CD14-positive monocyte (primary cell): Measurements from ENCODE around the gene WDR33. TPM values are rescaled to one million over a fixed set of nuclear protein-coding genes. Genes with fewer than 3 reads are reported as not detected.
A peak's percentile ranks its signal among the peaks of the same experiment; 100 is the strongest.

Experiments
- DNase-seq, 3 donors: peaks; one replicate each; pipeline ENCODE4 v3.0.0-alpha.2; 2011 to 2022
- H2AFZ ChIP-seq: 2 replicates; pipeline ENCODE4 v1.6.0; 2012; ENCODE audit warnings: mild to moderate bottlenecking, low read depth, low read length, inconsistent platforms; ENCODE audit not compliant: insufficient read depth, poor library complexity, severe bottlenecking
- H3K27ac ChIP-seq, 2 donors: 1 replicate in 1 of 2; 2 replicates in 1 of 2; pipeline ENCODE4 v1.5.1; 2012 to 2013; ENCODE audit warnings: low read length in 2 of 2, control low read depth in 1 of 2, inconsistent platforms in 1 of 2, low read depth in 1 of 2, mild to moderate bottlenecking in 1 of 2
- H3K27me3 ChIP-seq, 2 donors: one replicate each; pipeline versions ENCODE4 v1.6.0 to v1.6.1; 2011 to 2013; ENCODE audit warnings: low read length in 2 of 2; ENCODE audit not compliant: control insufficient read depth in 2 of 2, insufficient read depth in 2 of 2
- H3K36me3 ChIP-seq, 2 donors: replicated peaks in 1 of 2; 1 replicate in 1 of 2; 2 replicates in 1 of 2; pipeline versions ENCODE4 v1.5.1 to v1.6.1; 2012 to 2013; ENCODE audit warnings: low read length in 2 of 2, control low read depth in 1 of 2, inconsistent platforms in 1 of 2, mild to moderate bottlenecking in 1 of 2; ENCODE audit not compliant: insufficient read depth in 2 of 2, control insufficient read depth in 1 of 2
- H3K4me1 ChIP-seq, 2 donors: 1 replicate in 1 of 2; 2 replicates in 1 of 2; pipeline versions ENCODE4 v1.5.1 to v1.6.1; 2012 to 2013; ENCODE audit warnings: low read length in 2 of 2, control low read depth in 1 of 2, inconsistent platforms in 1 of 2, mild to moderate bottlenecking in 1 of 2, moderate library complexity in 1 of 2; ENCODE audit not compliant: insufficient read depth in 2 of 2, control insufficient read depth in 1 of 2
- H3K4me2 ChIP-seq: replicated peaks from 2 replicates; pipeline ENCODE3; 2012; ENCODE audit warnings: low read length, moderate library complexity, mild to moderate bottlenecking; ENCODE audit not compliant: poor library complexity, severe bottlenecking; ENCODE audit errors: extremely low read depth
- H3K4me3 ChIP-seq, 3 experiments: fragments of 200-600 bp in 1 of 3; sonication (generic) in 1 of 3; replicated peaks in 1 of 3; 1 replicate in 2 of 3; 2 replicates in 1 of 3; pipeline ENCODE4 v1.5.1; 2011 to 2013; ENCODE audit warnings: low read length in 3 of 3, mild to moderate bottlenecking in 3 of 3, control low read depth in 2 of 3, low read depth in 2 of 3, inconsistent platforms in 1 of 3, moderate library complexity in 1 of 3
- H3K79me2 ChIP-seq: 2 replicates; pipeline ENCODE4 v1.6.0; 2012; ENCODE audit warnings: mild to moderate bottlenecking, control low read depth, inconsistent platforms, low read length, moderate library complexity; ENCODE audit not compliant: insufficient read depth
- H3K9ac ChIP-seq: 2 replicates; pipeline ENCODE4 v1.6.0; 2017; ENCODE audit warnings: low read length, mild to moderate bottlenecking; ENCODE audit not compliant: insufficient read depth, poor library complexity, severe bottlenecking
- H3K9me3 ChIP-seq, 2 donors: replicated peaks in 1 of 2; 1 replicate in 1 of 2; 2 replicates in 1 of 2; pipeline versions ENCODE4 v1.5.1 to v1.6.1; 2012 to 2013; ENCODE audit warnings: low read length in 2 of 2, control low read depth in 1 of 2; ENCODE audit not compliant: control insufficient read depth in 1 of 2, insufficient read depth in 1 of 2
- H4K20me1 ChIP-seq: 2 replicates; pipeline ENCODE4 v1.6.0; 2012; ENCODE audit warnings: mild to moderate bottlenecking, low read length, control low read depth, moderate library complexity; ENCODE audit not compliant: insufficient read depth
- H3K27ac Mint-ChIP-seq, 7 donors: one replicate each; pipeline ENCODE4 v1.8.0; 2020; ENCODE audit warnings: mild to moderate bottlenecking in 7 of 7, mixed read lengths in 7 of 7, moderate library complexity in 6 of 7, inconsistent platforms in 2 of 7
- H3K27me3 Mint-ChIP-seq, 3 donors: one replicate each; pipeline ENCODE4 v1.8.0; 2021 to 2022; ENCODE audit warnings: low read depth in 3 of 3, mild to moderate bottlenecking in 3 of 3, mixed read lengths in 3 of 3, moderate library complexity in 3 of 3, inconsistent platforms in 1 of 3
- H3K36me3 Mint-ChIP-seq, 2 donors: one replicate each; pipeline ENCODE4 v1.8.0; 2020; ENCODE audit warnings: mixed read lengths in 2 of 2, inconsistent platforms in 1 of 2, mild to moderate bottlenecking in 1 of 2
- H3K4me1 Mint-ChIP-seq: one replicate; pipeline ENCODE4 v1.8.0; 2020; ENCODE audit warnings: mild to moderate bottlenecking, mixed read lengths
- H3K4me3 Mint-ChIP-seq, 2 donors: one replicate each; pipeline ENCODE4 v1.8.0; 2020; ENCODE audit warnings: mild to moderate bottlenecking in 2 of 2, mixed read lengths in 2 of 2, moderate library complexity in 1 of 2
- H3K9me3 Mint-ChIP-seq, 7 donors: one replicate each; pipeline ENCODE4 v1.8.0; 2020 to 2022; ENCODE audit warnings: mixed read lengths in 7 of 7, mild to moderate bottlenecking in 6 of 7, moderate library complexity in 6 of 7, inconsistent platforms in 2 of 7
- WGBS: methylation state at CpG from one replicate; pipeline ENCODE4 v1.1.5; 2013; ENCODE audit warnings: missing lambda C conversion rate; ENCODE audit not compliant: insufficient coverage; 5-methylcytosine and 5-hydroxymethylcytosine counted together
- intact Hi-C, 2 donors: fragments of 100-400 bp; cut with micrococcal nuclease; formaldehyde crosslinking; loops; one replicate each; pipeline versions ENCODE4 v1.15.0 to v1.15.1; 2023
- polyA plus RNA-seq, 3 donors: library from polyadenylated mRNA; depleted of rRNA in 1 of 3; unstranded in 2 of 3; stranded (reverse) in 1 of 3; fragments of 300-500 nt in 2 of 3; fragments of >200 nt in 1 of 3; fragmentation: Illumina TruSeq in 2 of 3; gene quantifications; 1 replicate in 2 of 3; 2 replicates in 1 of 3; pipeline ENCODE4 v1.2.3, GENCODE V29; 2012 to 2021
- TF ChIP-seq, protein P1 (sequence below): fragments of 200-600 bp; IDR thresholded peaks from one replicate; pipeline ENCODE4 v1.8.0; 2022; ENCODE audit warnings: antibody characterized with exemption, mild to moderate bottlenecking

The WDR33 gene
- polyA plus RNA-seq, 3 donors, result 12.5 to 19.6 (median 12.6) TPM

DNA sequence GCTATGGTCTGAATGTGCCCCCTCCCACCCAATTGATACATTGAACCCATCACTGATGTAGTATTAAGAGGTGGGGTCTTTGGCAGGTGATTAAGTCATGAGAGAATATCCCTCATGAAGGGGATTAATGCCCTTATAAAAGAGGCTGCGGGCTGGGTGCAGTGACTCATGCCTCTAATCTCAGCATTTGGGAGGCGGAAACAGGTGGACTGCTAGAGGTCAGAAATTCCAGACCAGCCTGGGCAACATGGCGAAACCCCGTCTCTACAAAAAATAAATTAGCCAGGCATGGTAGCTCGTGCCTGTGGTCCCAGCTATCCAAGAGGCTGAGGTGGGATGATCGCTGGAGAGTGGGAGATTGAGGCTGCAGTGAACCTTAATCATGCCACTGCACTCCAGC lies 32.7 kb upstream of the WDR33 start:
- Histone ChIP-seq H3K4me1 (no peaks in the 10 kb centered on the region), H2AFZ (no peak overlapping the region), H3K9me3 (no peaks in the 10 kb centered on the region), H3K9ac (no peak overlapping the region), H3K79me2 (no peaks in the 10 kb centered on the region), H3K4me3 (no peak overlapping the region), H3K4me2 (no peak overlapping the region), H3K36me3 (peaks cover 26 to 41% of the 10 kb centered on the region in 2 donors), H4K20me1 (no peaks in the 10 kb centered on the region), H3K27me3 (no peaks in the 10 kb centered on the region), H3K27ac (no peak overlapping the region)
- Mint-ChIP-seq H3K27me3 (peaks cover 1 to 2% (median 2%) of the 10 kb centered on the region in 3 donors), H3K27ac (peak overlapping the region in 1 of 7 donors; percentile 68), H3K4me3 (no peak overlapping the region), H3K4me1 (no peaks in the 10 kb centered on the region), H3K9me3 (no peaks in the 10 kb centered on the region), H3K36me3 (peaks cover 30 to 40% of the 10 kb centered on the region in 2 donors)
- TF ChIP-seq, protein P1, sequence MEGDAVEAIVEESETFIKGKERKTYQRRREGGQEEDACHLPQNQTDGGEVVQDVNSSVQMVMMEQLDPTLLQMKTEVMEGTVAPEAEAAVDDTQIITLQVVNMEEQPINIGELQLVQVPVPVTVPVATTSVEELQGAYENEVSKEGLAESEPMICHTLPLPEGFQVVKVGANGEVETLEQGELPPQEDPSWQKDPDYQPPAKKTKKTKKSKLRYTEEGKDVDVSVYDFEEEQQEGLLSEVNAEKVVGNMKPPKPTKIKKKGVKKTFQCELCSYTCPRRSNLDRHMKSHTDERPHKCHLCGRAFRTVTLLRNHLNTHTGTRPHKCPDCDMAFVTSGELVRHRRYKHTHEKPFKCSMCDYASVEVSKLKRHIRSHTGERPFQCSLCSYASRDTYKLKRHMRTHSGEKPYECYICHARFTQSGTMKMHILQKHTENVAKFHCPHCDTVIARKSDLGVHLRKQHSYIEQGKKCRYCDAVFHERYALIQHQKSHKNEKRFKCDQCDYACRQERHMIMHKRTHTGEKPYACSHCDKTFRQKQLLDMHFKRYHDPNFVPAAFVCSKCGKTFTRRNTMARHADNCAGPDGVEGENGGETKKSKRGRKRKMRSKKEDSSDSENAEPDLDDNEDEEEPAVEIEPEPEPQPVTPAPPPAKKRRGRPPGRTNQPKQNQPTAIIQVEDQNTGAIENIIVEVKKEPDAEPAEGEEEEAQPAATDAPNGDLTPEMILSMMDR, result no peak
- DNase-seq, result no peak
- intact Hi-C loops, result no loop called here
- whole genome bisulfite sequencing, result 100% methylated on average over 2 of the region's 6 CpGs

DNA sequence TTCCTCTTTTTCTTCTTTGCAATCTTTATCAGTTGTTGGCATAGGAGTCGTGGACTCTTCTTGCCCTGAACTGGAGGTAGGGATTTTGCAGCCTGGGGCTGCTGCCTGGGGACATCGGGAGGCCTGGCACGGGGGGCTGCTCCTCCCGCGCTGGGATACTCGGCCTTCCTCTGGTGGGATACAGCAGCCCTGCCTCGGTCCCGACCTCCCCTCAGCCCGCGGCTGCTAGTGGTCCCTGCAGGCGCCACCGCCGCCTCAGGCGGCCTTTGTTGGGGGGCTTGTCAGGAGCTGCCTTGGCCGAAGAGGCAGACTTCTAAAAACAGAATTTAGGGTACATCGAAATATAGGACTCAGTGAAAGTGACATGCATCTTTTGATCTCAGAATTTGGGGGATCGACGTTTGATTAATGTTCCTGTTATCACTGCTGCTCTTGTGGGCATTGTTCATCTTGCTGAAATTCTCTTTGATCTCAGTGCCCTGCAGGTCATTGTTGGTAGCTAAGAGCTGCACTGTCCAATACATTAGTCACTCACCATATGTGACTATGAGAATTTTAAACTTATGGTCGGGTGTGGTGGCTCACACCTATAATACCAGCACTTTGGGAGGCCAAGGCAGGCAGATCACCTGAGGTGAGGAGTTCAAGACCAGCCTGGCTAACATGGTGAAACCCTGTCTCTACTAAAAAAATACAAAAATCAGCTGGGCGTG lies 30.7 kb upstream of the WDR33 start:
- no peak overlapping the region for H3K9ac ChIP-seq
- no peak overlapping the region for H3K4me3 ChIP-seq
- Mint-ChIP-seq H3K9me3 (no peaks in the 10 kb centered on the region), H3K4me1 (no peaks in the 10 kb centered on the region), H3K27me3 (peaks cover 2 to 6% (median 5%) of the 10 kb centered on the region in 3 donors), H3K4me3 (no peak overlapping the region), H3K27ac (no peak overlapping the region), H3K36me3 (peaks cover 13 to 19% of the 10 kb centered on the region in 2 donors)
- intact Hi-C loops, result no loop called here
- TF ChIP-seq, protein P1, result no peak
- no peaks in the 10 kb centered on the region for H3K79me2 ChIP-seq
- peaks cover 11 to 20% of the 10 kb centered on the region in 2 donors for H3K36me3 ChIP-seq
- H4K20me1 ChIP-seq, result no peaks in the 10 kb centered on the region
- no peaks in the 10 kb centered on the region for H3K27me3 ChIP-seq
- no peaks in the 10 kb centered on the region for H3K9me3 ChIP-seq
- H2AFZ ChIP-seq, result no peak overlapping the region
- H3K27ac ChIP-seq, result no peak overlapping the region
- no peak overlapping the region for H3K4me2 ChIP-seq
- 71% methylated on average over 16 of the region's 20 CpGs for WGBS
- no peaks in the 10 kb centered on the region for H3K4me1 ChIP-seq
- no peak for DNase-seq
